ENCODE results near the gene TP53BP2. TPM values are rescaled to one million over a fixed set of nuclear protein-coding genes. Genes with fewer than 3 reads are reported as not detected.
"Not testable (repeated sequence)": the region's sequence is repeated elsewhere in the genome, so short reads cannot be mapped to it uniquely, and the experiment has no call there.

The TP53BP2 gene
- total and polyA plus RNA-seq, 4 donors, result 3.9 to 26.8 (median 13.0) TPM

- Histone ChIP-seq H3K27me3 (ENCODE audit: control insufficient read depth in 4 of 4, insufficient read depth in 4 of 4, low read length in 3 of 4) (no peaks in the 10 kb centered on the region), H3K9me3 (ENCODE audit: control insufficient read depth in 4 of 4, low read length in 3 of 4) (no peaks in the 10 kb centered on the region), H3K36me3 (ENCODE audit: control insufficient read depth in 4 of 4, insufficient read depth in 3 of 4, low read depth in 1 of 4, low read length in 3 of 4) (no peaks in the 10 kb centered on the region), H3K4me1 (ENCODE audit: control insufficient read depth in 4 of 4, insufficient read depth in 4 of 4, low read length in 3 of 4) (no peaks in the 10 kb centered on the region), H3K4me3 (ENCODE audit: low read depth in 1 of 3, low read length in 3 of 3) (no peak overlapping the region), H3K9ac (ENCODE audit: low read depth in 1 of 2, low read length in 2 of 2) (no peak overlapping the region), H3K27ac (ENCODE audit: low read depth in 1 of 2, low read length in 2 of 2) (no peak overlapping the region)
- 96% methylated on average over 6 of the region's 6 CpGs for WGBS
- no peak for DNase-seq (ENCODE audit: low spot score)
- TF ChIP-seq HNF4G (IDR thresholded peaks at IDR 0.05) (no peak), CTCF (IDR thresholded peaks at IDR 0.05; ENCODE audit: low read depth, low read length, missing input control) (no peak), RXRA (IDR thresholded peaks at IDR 0.05) (no peak), FOXA1 (IDR thresholded peaks at IDR 0.05) (no peak), REST (IDR thresholded peaks at IDR 0.05) (no peak)
These were observed 103.9 kb downstream of the TP53BP2 start for GRCh38 chr1:223741861-223742260.

GRCh38 chr1:223740038-223740736 lies 105.6 kb downstream of the TP53BP2 start:
- DNase-seq (ENCODE audit: low spot score); H3K9ac ChIP-seq (ENCODE audit: low read depth in 1 of 2, low read length in 2 of 2); H3K4me1 ChIP-seq (ENCODE audit: control insufficient read depth in 4 of 4, insufficient read depth in 4 of 4, low read length in 3 of 4); H3K4me3 ChIP-seq (ENCODE audit: low read depth in 1 of 3, low read length in 3 of 3); H3K9me3 ChIP-seq (ENCODE audit: control insufficient read depth in 4 of 4, low read length in 3 of 4); H3K36me3 ChIP-seq (ENCODE audit: control insufficient read depth in 4 of 4, insufficient read depth in 3 of 4, low read depth in 1 of 4, low read length in 3 of 4); H3K27ac ChIP-seq (ENCODE audit: low read depth in 1 of 2, low read length in 2 of 2); H3K27me3 ChIP-seq (ENCODE audit: control insufficient read depth in 4 of 4, insufficient read depth in 4 of 4, low read length in 3 of 4): not testable (repeated sequence)
- 80% methylated on average over 10 of the region's 10 CpGs for WGBS

- Histone ChIP-seq H3K9ac (ENCODE audit: low read depth in 1 of 2, low read length in 2 of 2) (no peak overlapping the region), H3K4me3 (ENCODE audit: low read depth in 1 of 3, low read length in 3 of 3) (no peak overlapping the region), H3K27me3 (ENCODE audit: control insufficient read depth in 4 of 4, insufficient read depth in 4 of 4, low read length in 3 of 4) (no peaks in the 10 kb centered on the region), H3K27ac (ENCODE audit: low read depth in 1 of 2, low read length in 2 of 2) (no peak overlapping the region), H3K36me3 (ENCODE audit: control insufficient read depth in 4 of 4, insufficient read depth in 3 of 4, low read depth in 1 of 4, low read length in 3 of 4) (peaks cover 0 to 1% (median 0%) of the 10 kb centered on the region in 4 donors), H3K9me3 (ENCODE audit: control insufficient read depth in 4 of 4, low read length in 3 of 4) (no peaks in the 10 kb centered on the region), H3K4me1 (ENCODE audit: control insufficient read depth in 4 of 4, insufficient read depth in 4 of 4, low read length in 3 of 4) (no peaks in the 10 kb centered on the region)
- 73% methylated on average over 7 of the region's 7 CpGs for WGBS
- DNase-seq (ENCODE audit: low spot score), result no peak
- TF ChIP-seq GABPA (IDR thresholded peaks at IDR 0.05 in 1 of 2, conservative IDR thresholded peaks at IDR 0.05 in 1 of 2) (no peak), TAF1 (conservative IDR thresholded peaks at IDR 0.05) (no peak), HNF4G (IDR thresholded peaks at IDR 0.05) (no peak), CTCF (IDR thresholded peaks at IDR 0.05; ENCODE audit: low read depth, low read length, missing input control) (no peak), ATF3 (IDR thresholded peaks at IDR 0.05) (no peak), HNF4A (conservative IDR thresholded peaks at IDR 0.05) (no peak), RAD21 (IDR thresholded peaks at IDR 0.05) (no peak), NR2F2 (IDR thresholded peaks at IDR 0.05) (no peak)
These were observed 106.2 kb downstream of the TP53BP2 start for GRCh38 chr1:223739366-223740037.

Measured in liver (tissue), 9 donors.